BE2C (cell line): ENCODE measurements around the gene ZFAND2B.

ENCODE experiments used
- DNase-seq: peaks from one replicate; pipeline ENCODE4 v3.0.0-alpha.2; 2020
- H3K27me3 ChIP-seq: fragments of 250-450 bp; sonication (Bioruptor Pico); 2 replicates; pipeline ENCODE4 v1.5.1; 2020; ENCODE audit warnings: mild to moderate bottlenecking
- H3K36me3 ChIP-seq: fragments of 250-450 bp; sonication (Bioruptor Pico); 2 replicates; pipeline ENCODE4 v1.5.1; 2020; ENCODE audit warnings: mild to moderate bottlenecking
- H3K4me1 ChIP-seq: fragments of 250-450 bp; sonication (Bioruptor Pico); 2 replicates; pipeline ENCODE4 v1.5.1; 2020
- H3K4me3 ChIP-seq: 2 replicates; pipeline ENCODE4 v1.5.1; 2011; ENCODE audit warnings: low read depth, low read length
- H3K9me3 ChIP-seq: fragments of 250-450 bp; sonication (Bioruptor Pico); 2 replicates; pipeline ENCODE4 v1.5.1; 2020
- TF ChIP-seq, protein P1 (sequence below): IDR thresholded peaks from 2 replicates; pipeline ENCODE4 v1.5.1; 2012; ENCODE audit warnings: mild to moderate bottlenecking, low read depth, low read length

Gene ZFAND2B

DNA sequence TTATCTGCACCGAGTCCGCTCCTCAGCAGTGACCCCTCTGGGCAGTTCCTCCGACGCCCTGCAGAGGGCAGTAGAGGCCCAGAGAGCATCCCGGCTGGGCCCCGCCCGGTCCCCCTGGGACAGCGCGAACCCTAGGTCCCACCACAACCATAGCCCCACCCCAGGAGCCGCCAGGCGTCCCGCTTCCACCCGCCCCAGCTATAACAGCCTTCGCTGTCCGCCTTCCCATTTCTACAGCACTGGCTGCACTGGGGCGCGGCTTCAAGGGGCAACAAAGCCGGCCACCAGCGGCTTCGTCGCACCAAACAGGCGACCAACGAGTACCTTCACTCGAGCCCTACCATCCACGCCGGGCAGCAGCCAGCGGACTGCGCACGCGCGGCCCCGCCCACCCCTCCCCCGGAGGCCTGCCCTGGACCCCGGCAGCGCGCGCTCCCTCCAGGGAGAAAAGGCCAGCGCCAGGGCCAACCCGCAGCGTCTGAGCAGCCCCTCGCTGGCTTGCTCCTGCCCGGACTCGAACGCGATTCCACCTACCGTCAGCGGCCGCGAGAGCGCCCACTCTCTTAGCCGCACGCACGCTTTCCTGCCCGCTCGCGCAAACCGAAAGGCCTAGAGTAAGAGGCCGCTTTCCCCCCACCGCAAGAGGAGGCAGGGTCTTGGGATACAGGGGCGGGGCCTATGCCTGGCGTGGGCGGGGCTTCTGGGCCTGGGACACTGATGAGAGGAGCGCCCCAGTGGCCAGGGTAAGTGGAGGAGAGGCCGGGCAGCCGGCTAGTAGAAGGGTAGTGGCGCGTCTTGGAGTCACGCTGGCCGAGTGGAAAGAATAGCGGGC is 46.2 kb upstream of the ZFAND2B start, which contains the start of gene NHEJ1:
Gene NHEJ1, minus strand, starts transcription at position 630 of the 832 bp plus-strand sequence. CDS start 2,453 bp downstream, outside the sequence.
- H3K9me3 ChIP-seq = no peaks in the 10 kb centered on the region
- TF ChIP-seq, protein P1, sequence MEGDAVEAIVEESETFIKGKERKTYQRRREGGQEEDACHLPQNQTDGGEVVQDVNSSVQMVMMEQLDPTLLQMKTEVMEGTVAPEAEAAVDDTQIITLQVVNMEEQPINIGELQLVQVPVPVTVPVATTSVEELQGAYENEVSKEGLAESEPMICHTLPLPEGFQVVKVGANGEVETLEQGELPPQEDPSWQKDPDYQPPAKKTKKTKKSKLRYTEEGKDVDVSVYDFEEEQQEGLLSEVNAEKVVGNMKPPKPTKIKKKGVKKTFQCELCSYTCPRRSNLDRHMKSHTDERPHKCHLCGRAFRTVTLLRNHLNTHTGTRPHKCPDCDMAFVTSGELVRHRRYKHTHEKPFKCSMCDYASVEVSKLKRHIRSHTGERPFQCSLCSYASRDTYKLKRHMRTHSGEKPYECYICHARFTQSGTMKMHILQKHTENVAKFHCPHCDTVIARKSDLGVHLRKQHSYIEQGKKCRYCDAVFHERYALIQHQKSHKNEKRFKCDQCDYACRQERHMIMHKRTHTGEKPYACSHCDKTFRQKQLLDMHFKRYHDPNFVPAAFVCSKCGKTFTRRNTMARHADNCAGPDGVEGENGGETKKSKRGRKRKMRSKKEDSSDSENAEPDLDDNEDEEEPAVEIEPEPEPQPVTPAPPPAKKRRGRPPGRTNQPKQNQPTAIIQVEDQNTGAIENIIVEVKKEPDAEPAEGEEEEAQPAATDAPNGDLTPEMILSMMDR = peak; percentile 96
- no peaks in the 10 kb centered on the region for H3K4me1 ChIP-seq
- peaks cover 4% of the 10 kb centered on the region; the same call in 1 of the 2 replicates for H3K36me3 ChIP-seq
- H3K4me3 ChIP-seq = peak within 1 kb of the TSS; percentile 78
- H3K27me3 ChIP-seq = no peaks in the 10 kb centered on the region
- DNase-seq = peak; percentile 98

DNA sequence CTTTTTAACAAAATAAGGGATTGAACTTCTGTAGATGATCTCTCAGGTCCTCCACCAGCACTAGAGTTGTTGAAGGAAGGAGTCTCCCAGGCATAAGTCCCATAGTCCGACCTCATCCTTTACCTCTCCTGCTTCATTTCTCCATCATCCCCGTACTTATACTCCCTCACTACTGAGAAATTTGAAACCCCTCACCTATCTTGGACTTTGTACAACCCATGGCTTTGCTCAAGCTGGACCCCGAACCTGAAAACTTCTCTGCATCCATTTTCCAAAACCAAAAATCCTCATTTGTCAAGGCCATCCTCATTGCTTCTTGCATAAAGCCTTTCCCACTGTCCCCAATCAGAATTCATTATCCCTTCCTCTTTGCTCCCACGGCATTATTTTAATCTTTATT is 45.5 kb upstream of the ZFAND2B start:
- Histone ChIP-seq H3K4me3 (peak overlapping the region; percentile 78), H3K36me3 (peaks cover 4% of the 10 kb centered on the region; the same call in 1 of the 2 replicates), H3K9me3 (no peaks in the 10 kb centered on the region), H3K27me3 (no peaks in the 10 kb centered on the region), H3K4me1 (no peaks in the 10 kb centered on the region)
- TF ChIP-seq, protein P1 = 0 out of 2 replicates have a peak, but pooled peaks have one; percentile 2
- DNase-seq = no peak

DNA sequence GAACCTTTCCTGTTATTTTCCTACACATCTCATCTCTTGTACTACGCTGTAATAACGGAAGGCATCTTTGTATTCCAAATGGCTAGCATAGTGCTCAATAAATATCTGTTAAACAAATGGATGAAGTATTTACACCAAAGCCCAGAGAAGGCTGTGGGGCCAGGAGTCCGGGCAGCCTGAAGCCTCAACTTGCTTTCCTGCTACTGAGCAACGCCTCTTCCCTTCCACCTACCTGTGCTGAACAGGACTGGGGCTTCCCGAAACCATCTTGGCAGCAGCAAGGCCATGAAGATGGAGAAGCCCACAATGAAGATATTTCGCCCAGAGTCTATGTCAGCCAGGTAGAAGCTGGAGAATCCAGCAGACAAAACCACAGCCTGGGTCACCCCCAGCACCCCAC is 43.4 kb upstream of the ZFAND2B start:
- H3K4me1 ChIP-seq = no peaks in the 10 kb centered on the region
- H3K27me3 ChIP-seq = no peaks in the 10 kb centered on the region
- DNase-seq = no peak
- TF ChIP-seq, protein P1 = no peak
- no peaks in the 10 kb centered on the region for H3K36me3 ChIP-seq
- no peaks in the 10 kb centered on the region for H3K9me3 ChIP-seq
- H3K4me3 ChIP-seq = no peak overlapping the region

DNA sequence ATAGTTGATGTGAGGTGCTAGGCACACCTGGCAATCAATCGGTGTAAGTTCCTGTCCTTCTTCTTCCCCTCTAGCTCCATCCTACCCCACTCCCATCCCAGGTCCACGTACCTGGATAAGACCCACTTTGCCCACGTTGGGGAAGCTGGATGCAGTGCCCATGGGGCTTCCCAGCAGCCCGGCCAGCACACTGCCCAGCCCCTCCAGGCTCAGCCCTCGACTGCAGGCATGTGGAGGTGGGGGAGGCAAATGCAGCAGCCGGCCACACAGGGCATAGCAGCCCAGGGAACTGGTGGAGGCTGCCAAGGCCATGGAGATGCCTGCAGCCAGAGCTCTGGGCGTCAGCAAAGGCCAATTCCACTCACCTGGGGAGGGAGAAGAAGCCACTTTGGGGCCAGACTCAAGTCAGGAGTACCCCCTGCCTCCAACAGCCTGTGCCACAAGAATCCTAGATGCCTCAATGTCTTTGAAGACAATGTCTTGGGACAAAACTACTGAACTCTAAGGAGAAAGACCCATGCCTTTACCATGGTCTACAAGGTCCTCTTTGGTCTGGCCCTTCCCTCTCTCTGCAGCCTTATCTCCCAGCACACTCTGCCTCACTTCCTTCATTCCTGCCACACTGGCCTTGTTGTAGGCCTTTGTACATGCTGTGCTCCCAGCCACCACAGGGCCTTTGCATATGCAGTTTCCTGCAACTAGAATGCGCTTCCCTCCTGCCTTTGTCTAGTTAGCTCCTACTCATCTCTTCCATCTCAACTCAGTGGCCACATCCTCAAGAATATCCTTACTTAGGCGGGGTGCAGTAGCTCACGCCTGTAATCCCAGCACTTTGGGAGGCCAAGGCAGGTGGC is 41.3 kb upstream of the ZFAND2B start:
- no peaks in the 10 kb centered on the region for H3K9me3 ChIP-seq
- H3K4me1 ChIP-seq = no peaks in the 10 kb centered on the region
- no peaks in the 10 kb centered on the region for H3K36me3 ChIP-seq
- H3K4me3 ChIP-seq = no peak overlapping the region
- DNase-seq = no peak
- TF ChIP-seq, protein P1 = no peak
- H3K27me3 ChIP-seq = no peaks in the 10 kb centered on the region

DNA sequence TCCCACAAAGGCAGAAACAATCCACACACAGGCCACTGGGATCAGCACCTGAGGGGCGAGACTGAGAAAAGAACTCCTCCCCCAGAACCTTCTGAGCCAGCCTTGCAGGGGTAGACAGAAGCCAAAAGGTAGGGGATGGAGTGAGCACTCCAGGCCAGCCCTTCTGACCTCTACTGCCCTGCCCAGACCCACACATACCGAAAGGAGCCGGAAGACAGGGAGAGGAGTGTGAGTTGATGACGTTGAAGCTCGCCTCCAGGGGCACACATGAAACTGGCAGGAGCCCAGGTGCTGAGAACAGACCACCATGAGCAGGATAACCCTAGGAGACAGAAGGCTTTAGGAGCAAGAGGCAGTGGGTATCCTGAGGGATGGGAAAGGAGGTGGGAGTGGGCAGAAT is 38.6 kb upstream of the ZFAND2B start:
- no peak overlapping the region for H3K4me3 ChIP-seq
- H3K36me3 ChIP-seq = peaks cover under 1% of the 10 kb centered on the region; the same call in 1 of the 2 replicates
- H3K27me3 ChIP-seq = no peaks in the 10 kb centered on the region
- no peak for DNase-seq
- no peaks in the 10 kb centered on the region for H3K9me3 ChIP-seq
- TF ChIP-seq, protein P1 = no peak
- H3K4me1 ChIP-seq = no peaks in the 10 kb centered on the region
